HG03558 (cell line): ENCODE results near the gene NANOS2.

Experiments
- ATAC-seq: cut with Tn5 transposase; IDR thresholded peaks from one replicate; pipeline ENCODE4 v1.9.1; 2021; ENCODE audit warnings: moderate number of reproducible peaks; ENCODE audit not compliant: unreplicated experiment; ENCODE audit errors: extremely low read depth

Gene NANOS2

GRCh38 chr19:45913874-45914830 is at the start of gene NANOS2:
TSS of gene NANOS2 (minus strand) at chr19:45914778. CDS start at chr19:45914693, 85 bp downstream.
- no peak for ATAC-seq

DNA sequence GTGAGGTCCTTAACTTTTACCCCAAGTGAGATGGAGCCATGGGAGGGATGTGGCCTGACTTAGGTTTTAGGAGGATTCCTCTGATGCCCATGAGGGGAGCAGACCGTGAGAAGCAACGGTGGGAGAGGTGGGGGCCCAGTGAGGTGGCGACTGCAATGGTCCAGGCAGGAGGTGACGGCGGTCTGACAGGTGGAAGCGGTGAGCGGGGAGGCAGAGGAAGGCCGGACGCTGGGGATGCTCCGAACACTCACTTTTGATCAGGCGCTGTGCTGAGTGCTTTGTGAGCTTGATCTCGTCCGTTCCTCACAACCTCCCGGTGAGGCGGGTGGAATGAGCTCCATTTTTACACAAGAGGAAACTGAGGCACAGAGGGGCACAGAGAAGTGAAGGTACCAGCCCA is 47.4 kb upstream of the NANOS2 start:
- no peak for ATAC-seq

GRCh38 chr19:45960595-45961235 is 46.1 kb upstream of the NANOS2 start:
- ATAC-seq: no peak

DNA sequence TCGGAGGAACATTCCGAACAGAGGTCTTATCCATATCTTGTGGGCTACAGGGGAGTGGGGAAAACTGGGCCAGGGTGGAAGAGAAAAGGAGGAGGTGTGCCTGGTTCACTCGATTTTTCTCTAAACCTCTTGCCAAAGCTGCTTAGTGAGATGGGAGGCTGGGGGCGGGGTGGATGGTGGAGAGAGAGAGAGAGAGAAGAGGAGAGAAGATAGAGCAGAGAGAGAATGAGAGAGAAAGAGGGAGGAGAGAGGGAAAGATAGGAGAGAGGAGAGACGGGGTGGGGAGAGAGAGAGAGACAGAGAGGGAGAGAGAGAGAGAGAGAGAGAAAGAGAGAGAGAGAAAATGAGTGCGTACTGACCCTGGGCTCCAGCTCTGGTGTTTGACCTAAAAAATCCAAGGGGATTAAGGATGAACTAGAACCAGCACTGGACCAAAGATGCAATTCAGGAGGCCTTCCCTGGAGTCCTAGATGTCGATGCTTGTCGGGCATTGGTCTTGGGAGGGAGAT is 45.0 kb upstream of the NANOS2 start:
- ATAC-seq: no peak

GRCh38 chr19:45958769-45959516 is 44.4 kb upstream of the NANOS2 start:
- ATAC-seq: no peak

DNA sequence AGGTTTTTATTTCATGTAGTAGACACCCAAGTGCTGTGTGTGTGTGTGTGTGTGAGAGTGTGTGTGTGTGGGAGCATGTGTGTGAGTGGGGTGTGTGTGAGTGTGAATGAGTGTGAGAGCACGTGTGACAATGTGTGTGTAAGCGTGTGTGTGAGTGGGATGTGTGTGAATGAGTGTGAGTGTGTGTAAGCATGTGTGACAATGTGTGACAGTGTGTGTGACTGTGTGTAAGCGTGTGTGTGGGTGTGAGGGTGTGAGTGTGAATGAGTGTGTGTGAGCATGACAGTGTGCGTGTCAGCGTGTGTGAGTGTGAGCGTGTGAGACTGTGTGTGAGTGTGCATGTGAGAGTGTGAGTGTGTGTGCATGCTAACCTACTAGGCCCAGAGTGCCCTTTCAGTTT is 43.7 kb upstream of the NANOS2 start:
- ATAC-seq: no peak

- no peak for ATAC-seq
These were observed 41.5 kb upstream of the NANOS2 start for GRCh38 chr19:45955905-45956608.

DNA sequence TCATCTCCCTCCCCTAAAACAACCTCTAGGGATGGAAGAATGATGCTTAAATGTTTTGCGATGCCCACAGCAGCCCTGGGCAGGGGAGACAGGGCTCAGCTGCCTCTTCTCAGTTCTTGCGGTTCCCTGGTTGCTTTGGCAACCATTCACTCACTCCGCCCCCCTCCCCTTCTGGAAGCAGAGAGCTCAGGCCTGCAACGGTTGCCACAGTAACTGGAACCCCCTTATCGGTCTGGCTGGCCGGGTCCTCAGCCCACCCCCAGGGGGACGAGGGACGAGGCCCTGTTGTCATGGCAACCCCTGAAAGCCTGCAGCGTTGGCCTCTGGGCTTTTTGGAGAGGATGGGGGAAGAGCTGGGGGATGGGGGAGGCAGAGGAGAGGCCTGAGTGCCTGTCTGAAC is 39.6 kb upstream of the NANOS2 start:
- no peak for ATAC-seq

DNA sequence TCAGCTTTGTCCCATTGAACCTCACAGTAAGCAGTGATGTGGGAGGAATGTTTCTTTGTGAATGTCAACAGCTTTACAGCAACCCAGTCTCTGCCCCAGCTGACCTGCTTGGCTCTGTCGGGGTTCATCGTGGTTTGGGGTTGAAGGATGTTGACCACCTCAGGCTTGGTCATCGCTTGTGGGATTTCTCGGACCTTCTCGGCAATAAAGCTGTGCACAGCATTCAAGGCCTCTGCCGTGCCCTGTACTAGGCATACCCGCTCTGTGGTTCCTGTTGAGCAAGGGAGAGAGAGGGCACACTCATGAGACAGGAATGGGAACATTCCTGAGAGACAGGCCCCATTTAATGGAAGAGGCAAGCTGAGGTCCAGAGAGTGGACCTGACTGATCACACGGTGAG is 39.1 kb upstream of the NANOS2 start:
- ATAC-seq: no peak

DNA sequence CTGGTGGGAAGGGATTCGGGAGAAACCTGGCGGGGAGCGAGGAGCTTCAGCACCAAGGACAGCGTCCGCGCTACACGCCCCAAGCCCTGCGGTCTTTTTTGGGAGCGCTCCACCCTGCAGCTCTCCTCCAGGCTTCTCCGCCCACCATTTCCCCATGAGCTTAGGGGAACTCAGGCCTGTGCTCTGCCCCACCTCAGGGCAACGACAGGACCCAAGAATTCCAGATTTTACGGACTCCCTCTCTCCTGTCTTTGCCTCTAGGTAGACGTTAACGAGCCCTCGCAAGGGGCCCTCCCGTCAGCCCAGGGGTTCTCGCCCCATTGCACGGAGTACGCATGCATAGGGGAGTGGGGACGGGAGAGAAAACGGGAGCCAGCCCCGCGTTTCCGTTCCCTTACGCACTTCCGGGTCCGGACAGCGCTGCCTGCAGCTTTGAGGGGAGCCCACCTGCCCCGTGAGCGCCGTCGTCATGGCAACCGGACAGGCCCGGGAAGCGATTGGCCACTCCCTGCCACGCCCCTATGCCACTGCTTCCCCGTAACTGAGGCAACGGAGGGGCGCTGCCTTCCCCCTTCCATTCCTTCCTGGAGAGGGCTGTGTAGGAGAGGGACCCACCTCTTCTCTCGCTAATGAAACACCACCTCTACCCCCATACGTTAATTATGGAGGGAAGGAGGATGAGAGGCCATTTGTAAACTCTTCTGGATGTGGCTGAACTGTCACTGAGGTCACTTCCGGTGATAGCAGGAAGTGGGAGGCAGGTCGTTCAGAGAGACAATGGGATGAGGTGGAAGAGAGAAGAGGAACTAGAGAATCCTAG is 38.3 kb upstream of the NANOS2 start:
- ATAC-seq: no peak

GRCh38 chr19:45952341-45952685 is 37.7 kb upstream of the NANOS2 start:
- no peak for ATAC-seq

DNA sequence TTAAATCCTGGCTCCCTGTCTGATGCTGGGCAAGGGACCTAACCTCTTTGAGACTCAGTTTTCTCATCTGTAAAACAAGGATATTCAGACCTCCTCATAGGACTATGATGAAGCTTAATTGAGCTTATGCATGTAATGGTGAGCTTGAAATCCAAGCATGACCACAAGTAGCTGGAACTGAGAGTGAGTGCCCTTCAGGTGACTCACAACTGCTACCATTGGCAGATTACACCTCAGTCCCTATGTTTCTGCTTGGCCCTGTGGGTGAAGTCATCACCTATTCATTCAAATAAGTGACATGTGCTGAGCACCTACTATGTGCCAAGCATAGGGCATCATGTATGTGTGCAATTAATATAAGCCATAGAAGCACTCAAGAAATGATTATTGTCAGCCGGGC is 33.3 kb upstream of the NANOS2 start:
- ATAC-seq: no peak

- ATAC-seq: no peak
These were observed 25.9 kb upstream of the NANOS2 start for GRCh38 chr19:45940515-45940805.

- ATAC-seq: no peak
These were observed 25.4 kb upstream of the NANOS2 start for GRCh38 chr19:45939792-45940514.

- ATAC-seq: no peak
These were observed 24.2 kb upstream of the NANOS2 start for GRCh38 chr19:45938733-45939319.

- ATAC-seq: no peak
These were observed 20.7 kb upstream of the NANOS2 start for GRCh38 chr19:45935267-45935666.

GRCh38 chr19:45934551-45935230 is 20.1 kb upstream of the NANOS2 start:
- ATAC-seq: no peak

- ATAC-seq: no peak
These were observed 19.2 kb upstream of the NANOS2 start for GRCh38 chr19:45933759-45934158.
